MM.1S (cell line): ENCODE data around the gene MYL4.
"Not testable (repeated sequence)": the region's sequence is repeated elsewhere in the genome, so short reads cannot be mapped to it uniquely, and the experiment has no call there.

Experiments
- DNase-seq: peaks from one replicate; pipeline ENCODE4 v3.0.0-alpha.2; 2015
- H2AFZ ChIP-seq: fragments of 300-600 bp; sonication (generic); 2 replicates; pipeline ENCODE4 v1.6.0; 2016; ENCODE audit warnings: antibody characterized with exemption, low read length
- H3F3A ChIP-seq: fragments of 300-600 bp; sonication (generic); 2 replicates; pipeline ENCODE4 v1.6.1; 2016; ENCODE audit warnings: mild to moderate bottlenecking, antibody characterized with exemption, low read length, moderate library complexity, mixed read lengths; ENCODE audit not compliant: insufficient read depth
- H3K27ac ChIP-seq: fragments of 300-600 bp; sonication (generic); 2 replicates; pipeline ENCODE4 v1.5.1; 2016; ENCODE audit warnings: mild to moderate bottlenecking, low read length
- H3K27me3 ChIP-seq: fragments of 300-600 bp; sonication (generic); replicated peaks from 2 replicates; pipeline ENCODE4 v1.6.0; 2016; ENCODE audit warnings: low read length; ENCODE audit not compliant: insufficient read depth
- H3K36me3 ChIP-seq: fragments of 300-600 bp; sonication (generic); replicated peaks from 2 replicates; pipeline ENCODE4 v1.6.1; 2016; ENCODE audit warnings: mild to moderate bottlenecking, low read length, mixed read lengths; ENCODE audit not compliant: insufficient read depth
- H3K4me1 ChIP-seq: fragments of 300-600 bp; sonication (generic); 2 replicates; pipeline ENCODE4 v1.6.1; 2016; ENCODE audit warnings: low read length, mixed read lengths
- H3K4me2 ChIP-seq: fragments of 300-600 bp; sonication (generic); 2 replicates; pipeline ENCODE4 v1.6.0; 2016; ENCODE audit warnings: low read depth, low read length
- H3K4me3 ChIP-seq: fragments of 300-600 bp; sonication (generic); 2 replicates; pipeline ENCODE4 v1.5.1; 2016; ENCODE audit warnings: low read length, mixed read lengths
- H3K79me2 ChIP-seq: fragments of 300-600 bp; sonication (generic); 2 replicates; pipeline ENCODE4 v1.6.1; 2016; ENCODE audit warnings: mixed run types, low read length, mixed read lengths
- H3K9ac ChIP-seq: fragments of 300-600 bp; sonication (generic); 2 replicates; pipeline ENCODE4 v1.6.1; 2016; ENCODE audit warnings: low read length, mixed read lengths
- H3K9me2 ChIP-seq: fragments of 300-600 bp; sonication (generic); replicated peaks from 2 replicates; pipeline ENCODE4 v1.6.1; 2016; ENCODE audit warnings: mild to moderate bottlenecking, low read length, mixed read lengths; ENCODE audit not compliant: insufficient read depth
- H3K9me3 ChIP-seq: fragments of 300-600 bp; sonication (generic); replicated peaks from 2 replicates; pipeline ENCODE4 v1.6.1; 2016; ENCODE audit warnings: mild to moderate bottlenecking, low read length, mixed read lengths; ENCODE audit not compliant: insufficient read depth
- H4K20me1 ChIP-seq: fragments of 300-600 bp; sonication (generic); 2 replicates; pipeline ENCODE4 v1.6.1; 2016; ENCODE audit warnings: mild to moderate bottlenecking, low read length, moderate library complexity, mixed read lengths; ENCODE audit not compliant: insufficient read depth
- CTCF ChIP-seq: fragments of 300-600 bp; sonication (generic); IDR thresholded peaks from 2 replicates; pipeline ENCODE4 v1.5.1; 2016; ENCODE audit warnings: antibody characterized with exemption, low read length, mixed read lengths
- EZH2 ChIP-seq: fragments of 300-600 bp; sonication (generic); optimal IDR thresholded peaks from 2 replicates; pipeline ENCODE3; 2017; ENCODE audit warnings: low read depth, mild to moderate bottlenecking, antibody characterized with exemption, low read length, mixed read lengths
- EZH2phosphoT487 ChIP-seq: fragments of 300-600 bp; sonication (generic); IDR thresholded peaks from 2 replicates; pipeline ENCODE4 v1.6.1; 2018; ENCODE audit warnings: antibody characterized with exemption, low read length

MYL4 gene

GRCh38 chr17:47179141-47179540 lies 30.0 kb upstream of the MYL4 start:
- Histone ChIP-seq H3K4me3 (no peak overlapping the region), H3K79me2 (peaks cover 99% of the 10 kb centered on the region), H2AFZ (no peak overlapping the region), H3K27ac (no peak overlapping the region), H3K9me2 (no peaks in the 10 kb centered on the region), H3K27me3 (no peaks in the 10 kb centered on the region), H3K4me1 (peaks cover 7% of the 10 kb centered on the region; the same call in 1 of the 2 replicates), H3K4me2 (no peak overlapping the region), H4K20me1 (peaks cover 8% of the 10 kb centered on the region; the same call in 1 of the 2 replicates), H3K9ac (no peak overlapping the region), H3F3A (no peaks in the 10 kb centered on the region), H3K9me3 (no peaks in the 10 kb centered on the region), H3K36me3 (peaks cover 5% of the 10 kb centered on the region; the same call in 1 of the 2 replicates)
- no peak for DNase-seq
- TF ChIP-seq EZH2 (no peak), EZH2phosphoT487 (no peak), CTCF (no peak)

- TF ChIP-seq EZH2 (no peak), EZH2phosphoT487 (no peak), CTCF (no peak)
- no peak for DNase-seq
- Histone ChIP-seq H3K27ac (no peak overlapping the region), H3K27me3 (no peaks in the 10 kb centered on the region), H3K36me3 (peaks cover 5% of the 10 kb centered on the region; the same call in 1 of the 2 replicates), H3K9ac (no peak overlapping the region), H3K4me2 (no peak overlapping the region), H3K9me3 (no peaks in the 10 kb centered on the region), H3K9me2 (no peaks in the 10 kb centered on the region), H3K79me2 (peaks cover 99% of the 10 kb centered on the region), H2AFZ (no peak overlapping the region), H3K4me3 (no peak overlapping the region), H3K4me1 (peaks cover 7% of the 10 kb centered on the region; the same call in 1 of the 2 replicates), H3F3A (no peaks in the 10 kb centered on the region), H4K20me1 (peaks cover 15% of the 10 kb centered on the region; the same call in 1 of the 2 replicates)
These were observed 28.8 kb upstream of the MYL4 start for GRCh38 chr17:47180337-47180736.

- H3K4me1 ChIP-seq = not testable (repeated sequence)
These were observed 28.2 kb upstream of the MYL4 start for GRCh38 chr17:47180988-47181387.

GRCh38 chr17:47184681-47185080 lies 24.5 kb upstream of the MYL4 start:
- Histone ChIP-seq H3K9ac (no peak overlapping the region), H3K79me2 (peaks cover 94% of the 10 kb centered on the region), H3K9me2 (no peaks in the 10 kb centered on the region), H2AFZ (no peak overlapping the region), H3K27me3 (no peaks in the 10 kb centered on the region), H3K4me3 (no peak overlapping the region), H3K36me3 (peaks cover 8% of the 10 kb centered on the region; the same call in 1 of the 2 replicates), H3K4me2 (no peak overlapping the region), H3K4me1 (peaks cover 8% of the 10 kb centered on the region; the same call in 1 of the 2 replicates), H3F3A (peaks cover 3% of the 10 kb centered on the region; the same call in 1 of the 2 replicates), H3K27ac (no peak overlapping the region), H3K9me3 (no peaks in the 10 kb centered on the region), H4K20me1 (peaks cover 8% of the 10 kb centered on the region; the same call in 1 of the 2 replicates)
- no peak for DNase-seq
- TF ChIP-seq EZH2 (no peak), CTCF (no peak), EZH2phosphoT487 (no peak)

More at GRCh38 chr17:47180988-47181387, 28.2 kb upstream of the MYL4 start:
- H3K27me3 ChIP-seq, H3K9ac ChIP-seq, H3K9me3 ChIP-seq, H2AFZ ChIP-seq, H3K9me2 ChIP-seq, H3K4me3 ChIP-seq, H3K36me3 ChIP-seq, DNase-seq, H3K4me2 ChIP-seq, H3F3A ChIP-seq, H3K27ac ChIP-seq: not testable (repeated sequence)
- H3K79me2 ChIP-seq = peaks cover 99% of the 10 kb centered on the region
- peaks cover 15% of the 10 kb centered on the region; the same call in 1 of the 2 replicates for H4K20me1 ChIP-seq
